Lung (tissue), 12 donors: ENCODE data around the gene HOXB2. TPM values are rescaled to one million over a fixed set of nuclear protein-coding genes. Genes with fewer than 3 reads are reported as not detected.
A peak's percentile ranks its signal among the peaks of the same experiment; 100 is the strongest.

ENCODE experiments used
- ATAC-seq: fragments of 200-7000 bp; cut with Tn5 transposase; one replicate; pipeline ENCODE4 v1.9.1; 2020; ENCODE audit warnings: moderate number of reproducible peaks; ENCODE audit not compliant: insufficient read depth, low FRiP score
- DNase-seq, 3 donors: peaks; one replicate each; pipeline ENCODE4 v3.0.0-alpha.2; 2013 to 2017
- H3K27ac ChIP-seq, 2 donors: one replicate each; pipeline ENCODE4 v1.5.1; 2013; ENCODE audit warnings: mild to moderate bottlenecking in 2 of 2, moderate library complexity in 2 of 2, control low read depth in 1 of 2, inconsistent platforms in 1 of 2, low read depth in 1 of 2, low read length in 1 of 2
- H3K27me3 ChIP-seq, 3 donors: one replicate each; pipeline ENCODE4 v1.5.1; 2013; ENCODE audit warnings: low read length in 2 of 3; ENCODE audit not compliant: control insufficient read depth in 3 of 3, insufficient read depth in 3 of 3
- H3K36me3 ChIP-seq, 4 donors: one replicate each; pipeline ENCODE4 v1.5.1; 2013; ENCODE audit warnings: low read length in 4 of 4, mild to moderate bottlenecking in 1 of 4, moderate library complexity in 1 of 4; ENCODE audit not compliant: control insufficient read depth in 4 of 4, insufficient read depth in 4 of 4
- H3K4me1 ChIP-seq, 5 donors: one replicate each; pipeline ENCODE4 v1.5.1; 2013; ENCODE audit warnings: low read length in 5 of 5, mild to moderate bottlenecking in 2 of 5, moderate library complexity in 1 of 5; ENCODE audit not compliant: control insufficient read depth in 5 of 5, insufficient read depth in 5 of 5
- H3K4me3 ChIP-seq: one replicate; pipeline ENCODE4 v1.5.1; 2013; ENCODE audit warnings: mild to moderate bottlenecking, control low read depth, moderate library complexity
- H3K9ac ChIP-seq, 2 donors: one replicate each; pipeline ENCODE4 v1.5.1; 2013; ENCODE audit warnings: low read length in 2 of 2, control low read depth in 1 of 2; ENCODE audit not compliant: insufficient read depth in 1 of 2
- H3K9me3 ChIP-seq, 4 donors: one replicate each; pipeline ENCODE4 v1.5.1; 2013; ENCODE audit warnings: low read length in 3 of 4, mild to moderate bottlenecking in 1 of 4, moderate library complexity in 1 of 4; ENCODE audit not compliant: control insufficient read depth in 4 of 4, insufficient read depth in 3 of 4
- WGBS, 2 donors: extraction: QIAGEN DNeasy Blood & Tissue Kit; methylation state at CpG; one replicate each; pipeline ENCODE4 v1.1.7; 2013; 5-methylcytosine and 5-hydroxymethylcytosine counted together
- polyA plus RNA-seq, 2 donors: library from polyadenylated mRNA; stranded (reverse); fragments of 200-250 nt; gene quantifications; one replicate each; pipeline ENCODE4 v1.2.1, GENCODE V29; 2013
- total RNA-seq, 2 donors: library from RNA; depleted of rRNA in 1 of 2; stranded (reverse); fragments of >200 nt in 1 of 2; gene quantifications; one replicate each; pipeline ENCODE4 v1.2.1, GENCODE V29; 2014 to 2021
- TF ChIP-seq, protein P1 (sequence below): IDR thresholded peaks from 2 replicates; pipeline ENCODE4 v1.5.1; 2012; ENCODE audit warnings: mild to moderate bottlenecking; ENCODE audit errors: control extremely low read depth, extremely low read depth
- donor health status: control.
- donor health status: control.
- donor health status: Bipolar disorder and iron deficiency.
- donor health status: healthy.
- donor health status: DM: yes; HTN: yes; CAD: no.

HOXB2 gene
- total and polyA plus RNA-seq, 4 donors = 4.1 to 13.9 (median 7.3) TPM

DNA sequence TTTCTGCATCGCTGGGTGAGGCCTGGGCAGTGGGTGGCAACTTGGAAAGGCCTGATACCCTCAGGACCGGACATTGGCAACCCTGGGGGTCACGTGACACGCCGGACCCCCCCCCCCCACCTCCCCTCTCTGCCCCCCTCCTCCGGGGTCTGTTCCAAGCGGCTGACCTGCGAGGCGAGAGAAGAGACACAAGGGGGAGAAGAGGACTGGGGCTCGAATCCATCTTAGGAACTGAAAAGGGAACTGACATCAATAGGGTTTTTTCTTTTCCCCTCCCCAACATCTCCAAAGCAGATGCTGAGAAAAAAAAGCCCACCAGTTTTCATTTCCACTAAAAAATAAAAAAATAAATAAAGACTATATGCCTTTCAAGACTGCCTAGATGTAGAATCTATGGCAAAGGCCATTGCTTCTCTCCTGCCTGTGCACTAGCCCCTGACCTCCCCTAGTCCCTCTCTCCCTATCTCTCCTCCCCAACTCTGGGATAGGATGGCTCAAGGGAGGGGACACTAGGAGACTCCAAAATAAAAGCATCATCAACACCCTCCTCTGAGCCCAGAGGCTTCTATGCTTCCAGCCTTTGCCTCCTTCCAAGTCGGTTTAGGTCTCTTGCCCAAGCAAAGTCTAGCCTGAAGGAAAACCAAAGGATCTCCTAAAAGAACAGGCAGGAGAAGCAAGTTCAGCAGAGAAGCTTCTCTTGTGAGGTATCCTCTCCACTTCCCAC lies 7.7 kb upstream of the HOXB2 start:
- peaks cover 0 to 18% (median 4%) of the 10 kb centered on the region in 4 donors for H3K36me3 ChIP-seq
- peak overlapping the region in 1 of 2 donors; percentile 96 for H3K9ac ChIP-seq
- no peak overlapping the region for H3K4me3 ChIP-seq
- 39 to 68% methylated on average over 10 to 11 of the region's 11 CpGs for WGBS, 2 donors
- DNase-seq (peak; percentile 84 to 90 (median 88)), ATAC-seq (no peak)
- TF ChIP-seq, protein P1, sequence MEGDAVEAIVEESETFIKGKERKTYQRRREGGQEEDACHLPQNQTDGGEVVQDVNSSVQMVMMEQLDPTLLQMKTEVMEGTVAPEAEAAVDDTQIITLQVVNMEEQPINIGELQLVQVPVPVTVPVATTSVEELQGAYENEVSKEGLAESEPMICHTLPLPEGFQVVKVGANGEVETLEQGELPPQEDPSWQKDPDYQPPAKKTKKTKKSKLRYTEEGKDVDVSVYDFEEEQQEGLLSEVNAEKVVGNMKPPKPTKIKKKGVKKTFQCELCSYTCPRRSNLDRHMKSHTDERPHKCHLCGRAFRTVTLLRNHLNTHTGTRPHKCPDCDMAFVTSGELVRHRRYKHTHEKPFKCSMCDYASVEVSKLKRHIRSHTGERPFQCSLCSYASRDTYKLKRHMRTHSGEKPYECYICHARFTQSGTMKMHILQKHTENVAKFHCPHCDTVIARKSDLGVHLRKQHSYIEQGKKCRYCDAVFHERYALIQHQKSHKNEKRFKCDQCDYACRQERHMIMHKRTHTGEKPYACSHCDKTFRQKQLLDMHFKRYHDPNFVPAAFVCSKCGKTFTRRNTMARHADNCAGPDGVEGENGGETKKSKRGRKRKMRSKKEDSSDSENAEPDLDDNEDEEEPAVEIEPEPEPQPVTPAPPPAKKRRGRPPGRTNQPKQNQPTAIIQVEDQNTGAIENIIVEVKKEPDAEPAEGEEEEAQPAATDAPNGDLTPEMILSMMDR = no peak
- H3K9me3 ChIP-seq = peaks cover 0 to 3% (median 0%) of the 10 kb centered on the region in 4 donors
- peaks cover 0 to 61% (median 0%) of the 10 kb centered on the region in 3 donors for H3K27me3 ChIP-seq
- peak overlapping the region in 1 of 2 donors; percentile 87 for H3K27ac ChIP-seq
- H3K4me1 ChIP-seq = peaks cover 0 to 81% (median 10%) of the 10 kb centered on the region in 5 donors

DNA sequence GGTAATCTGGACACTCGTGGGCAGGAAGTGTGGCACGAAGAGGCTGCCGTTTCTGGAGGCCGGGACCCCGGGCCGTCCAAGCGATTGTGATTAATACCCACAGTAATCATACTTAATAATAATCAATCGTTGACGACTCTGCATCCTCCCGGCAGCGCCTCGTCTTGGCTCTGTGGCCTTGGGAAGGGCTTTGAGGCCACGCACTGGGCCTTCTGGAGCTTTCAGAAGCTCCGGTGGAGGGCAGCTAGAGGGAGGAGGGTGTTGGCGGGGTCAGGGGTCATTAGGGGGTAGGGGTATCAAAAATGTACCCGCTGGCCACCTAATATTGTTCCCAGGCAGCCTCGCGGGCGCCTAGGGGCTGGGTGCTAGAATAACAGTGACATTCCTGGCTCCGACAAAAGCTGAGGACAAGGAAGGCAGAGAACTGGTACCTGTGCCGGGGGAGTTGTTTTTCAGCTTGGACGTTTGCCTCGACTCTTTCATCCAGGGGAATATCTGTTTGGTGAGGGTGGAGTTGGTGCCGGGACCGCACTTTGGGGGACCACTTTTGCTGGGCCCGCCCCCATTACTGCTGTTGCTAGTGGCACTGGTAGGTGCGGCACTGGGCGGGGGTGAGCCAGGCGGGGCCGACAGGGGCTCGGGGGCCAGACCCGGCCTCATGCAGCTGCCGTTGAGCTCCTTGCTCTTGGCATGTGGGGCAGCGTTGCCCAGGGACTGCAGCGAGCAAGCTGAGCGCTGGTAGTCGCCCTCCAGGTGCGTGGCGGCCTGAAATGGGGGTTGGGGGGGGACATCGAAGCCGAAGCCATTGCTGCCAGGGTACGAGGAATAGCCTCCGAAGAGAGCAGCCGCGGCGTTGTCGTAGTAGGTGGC lies 6.9 kb upstream of the HOXB2 start:
- Histone ChIP-seq H3K27ac (peak overlapping the region in 1 of 2 donors; percentile 87), H3K4me1 (peaks cover 0 to 76% (median 10%) of the 10 kb centered on the region in 5 donors), H3K36me3 (peaks cover 0 to 18% (median 4%) of the 10 kb centered on the region in 4 donors), H3K9me3 (peaks cover 0 to 3% (median 0%) of the 10 kb centered on the region in 4 donors), H3K9ac (peak overlapping the region in 1 of 2 donors; percentile 67), H3K27me3 (peaks cover 0 to 69% (median 0%) of the 10 kb centered on the region in 3 donors), H3K4me3 (no peak overlapping the region)
- 52 to 71% methylated on average over 46 to 47 of the region's 47 CpGs for WGBS, 2 donors
- TF ChIP-seq, protein P1 = no peak
- peak; percentile 50 to 63 (median 57) for DNase-seq
- ATAC-seq = no peak

DNA sequence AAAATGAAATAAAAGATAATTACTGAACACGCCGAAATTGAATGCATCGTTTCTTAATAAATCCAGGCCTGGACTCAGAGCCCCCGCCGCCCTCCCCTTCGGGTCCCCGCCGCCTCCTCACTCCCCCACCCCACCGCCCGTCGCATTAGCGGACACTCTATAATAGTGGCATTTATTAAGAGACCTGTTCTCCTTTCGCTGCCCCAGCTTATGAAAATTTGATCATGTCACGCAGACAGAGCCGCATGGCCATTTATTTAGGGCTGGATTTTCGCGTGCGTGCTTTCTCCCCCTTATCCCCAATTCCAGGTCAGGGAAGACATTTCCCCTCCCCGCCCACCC lies 6.3 kb upstream of the HOXB2 start:
- Histone ChIP-seq H3K36me3 (peaks cover 0 to 18% (median 4%) of the 10 kb centered on the region in 4 donors), H3K4me3 (no peak overlapping the region), H3K4me1 (peaks cover 0 to 76% (median 10%) of the 10 kb centered on the region in 5 donors), H3K9me3 (peaks cover 0 to 3% (median 0%) of the 10 kb centered on the region in 4 donors), H3K9ac (peak overlapping the region in 1 of 2 donors; percentile 67), H3K27ac (peak overlapping the region in 1 of 2 donors; percentile 87), H3K27me3 (peaks cover 0 to 72% (median 0%) of the 10 kb centered on the region in 3 donors)
- TF ChIP-seq, protein P1 = no peak
- 59 to 76% methylated on average over 19 of the region's 19 CpGs for WGBS, 2 donors
- no peak for ATAC-seq
- peak; percentile 66 to 70 (median 70) for DNase-seq
